Omental fat pad (tissue), 4 donors: ENCODE measurements around the gene RIBC2. TPM values are rescaled to one million over a fixed set of nuclear protein-coding genes. Genes with fewer than 3 reads are reported as not detected.

Source experiments
- ATAC-seq: fragments of 150-250 bp; one replicate; pipeline ENCODE4 v1.9.1; 2016; ENCODE audit warnings: mild to moderate bottlenecking, moderate library complexity; ENCODE audit not compliant: low FRiP score
- DNase-seq: peaks from one replicate; pipeline ENCODE4 v3.0.0-alpha.2; 2019; ENCODE audit warnings: low spot score
- CTCF ChIP-seq, 3 donors: fragments of 450-650 bp; IDR thresholded peaks; one replicate each; pipeline ENCODE4 v1.5.1; 2016 to 2017; ENCODE audit warnings: antibody characterized with exemption in 3 of 3, mild to moderate bottlenecking in 3 of 3, moderate library complexity in 2 of 3
- total RNA-seq, 4 donors: library from RNA; depleted of rRNA; stranded (reverse); fragments of >200 nt; gene quantifications; one replicate each; pipeline ENCODE4 v1.1.0, GENCODE V29; 2016

The RIBC2 gene
- total RNA-seq, 4 donors from 2014 or later: 0.56 TPM; not detected in 3

- no peak for TF ChIP-seq CTCF (IDR thresholded peaks at IDR 0.05)
- DNase-seq (no peak), ATAC-seq (no peak)
Measured at GRCh38 chr22:45418056-45418769, 4.7 kb downstream of the RIBC2 start.

GRCh38 chr22:45418770-45419138 lies 5.3 kb downstream of the RIBC2 start:
- TF ChIP-seq CTCF (IDR thresholded peaks at IDR 0.05): no peak
- no peak for ATAC-seq
- DNase-seq: no peak

- DNase-seq (no peak), ATAC-seq (no peak)
- TF ChIP-seq CTCF (IDR thresholded peaks at IDR 0.05): no peak
Measured at GRCh38 chr22:45420011-45420410, 6.5 kb downstream of the RIBC2 start.

- DNase-seq: no peak
- ATAC-seq: no peak
- TF ChIP-seq CTCF (IDR thresholded peaks at IDR 0.05): no peak
Measured at GRCh38 chr22:45420539-45420938, 7.0 kb downstream of the RIBC2 start.

GRCh38 chr22:45421349-45422055 lies 8.0 kb downstream of the RIBC2 start:
- TF ChIP-seq CTCF (IDR thresholded peaks at IDR 0.05): no peak
- DNase-seq (no peak), ATAC-seq (no peak)

GRCh38 chr22:45422237-45422983 lies 8.9 kb downstream of the RIBC2 start:
- ATAC-seq (no peak), DNase-seq (no peak)
- TF ChIP-seq CTCF (IDR thresholded peaks at IDR 0.05): no peak
